Prostate gland (tissue), 2 donors: ENCODE results near the gene WDR35.

ENCODE experiments used
- CTCF ChIP-seq, 4 experiments: fragments of 200-600 bp in 2 of 4; fragments of 450-650 bp in 2 of 4; sonication (generic) in 2 of 4; IDR thresholded peaks; 1 replicate in 3 of 4; 2 replicates in 1 of 4; pipeline ENCODE4 v1.5.1; 2016 to 2019; ENCODE audit warnings: antibody characterized with exemption in 4 of 4, mild to moderate bottlenecking in 2 of 4, moderate library complexity in 2 of 4
- POLR2A ChIP-seq: fragments of 450-650 bp; IDR thresholded peaks from one replicate; pipeline ENCODE4 v1.6.1; 2016; ENCODE audit warnings: antibody characterized with exemption, mild to moderate bottlenecking
- POLR2AphosphoS5 ChIP-seq: sonication (generic); formaldehyde crosslinking; IDR thresholded peaks from one replicate; pipeline ENCODE4 v1.6.1; 2017; ENCODE audit warnings: antibody characterized with exemption

GRCh38 chr2:20011276-20012031, 21.5 kb upstream of the WDR35 start:
- no peak for TF ChIP-seq POLR2A
- no peak for TF ChIP-seq CTCF (IDR thresholded peaks at IDR 0.05)
- TF ChIP-seq POLR2AphosphoS5, result no peak
